K562 (cell line): ENCODE results near the gene SV2C. TPM values are rescaled to one million over a fixed set of nuclear protein-coding genes. Genes with fewer than 3 reads are reported as not detected.

Experiments used
- MYBL2 ChIP-seq, 2 experiments: fragments of 450-650 bp in 1 of 2; sonication (generic) in 1 of 2; formaldehyde crosslinking in 1 of 2; IDR thresholded peaks; 2 replicates each; pipeline versions ENCODE4 v1.6.1 to v1.8.1; 2017 to 2022; ENCODE audit warnings: borderline replicate concordance in 1 of 2, inconsistent platforms in 1 of 2, low read depth in 1 of 2, mild to moderate bottlenecking in 1 of 2, missing genetic modification reagents in 1 of 2, moderate library complexity in 1 of 2
- TCF3 ChIP-seq: sonication (generic); formaldehyde crosslinking; IDR thresholded peaks from 2 replicates; pipeline ENCODE4 v1.4.0; 2020; ENCODE audit warnings: mild to moderate bottlenecking, missing genetic modification reagents
- ZNF197 ChIP-seq: fragments of 200-800 bp; sonication (Bioruptor generic); IDR thresholded peaks from 2 replicates; pipeline ENCODE4 v1.6.1; 2016; ENCODE audit warnings: low read depth, missing genetic modification characterization, missing compliant biosample characterization
- ZNF717 ChIP-seq: fragments of 250-450 bp; sonication (Bioruptor Pico); IDR thresholded peaks from 2 replicates; pipeline ENCODE4 v1.5.0; 2021
- polyA plus RNA-seq, 8 experiments: library from polyadenylated mRNA; depleted of rRNA in 4 of 8; stranded (reverse) in 5 of 8; unstranded in 3 of 8; fragments of >200 nt; fragmentation: Nextera tagmentation in 2 of 8; fragmentation: Illumina TruSeq in 1 of 8; extraction: Ambion mirVana in 2 of 8; extraction: Trizol in 1 of 8; gene quantifications; 2 replicates each; pipeline versions ENCODE4 v1.2.1 to v1.2.3, GENCODE V29; 2011 to 2014; ENCODE audit warnings: inconsistent platforms in 1 of 8, missing spikeins in 1 of 8
- total RNA-seq, 7 experiments: library from RNA; depleted of rRNA in 6 of 7; stranded (reverse); fragments of >200 nt in 6 of 7; fragmentation: Illumina TruSeq in 2 of 7; extraction: Trizol in 2 of 7; gene quantifications; 2 replicates each; pipeline versions ENCODE4 v1.2.1 to v1.2.3, GENCODE V29; 2011 to 2021; ENCODE audit warnings: low replicate concordance in 1 of 7
- TF ChIP-seq, protein P1 (sequence below): fragments of 450-650 bp; IDR thresholded peaks from 2 replicates; pipeline ENCODE4 v1.6.1; 2016; ENCODE audit warnings: low read depth
- TF ChIP-seq, protein P2 (sequence below): fragments of 250-450 bp; sonication (Bioruptor Pico); IDR thresholded peaks from 2 replicates; pipeline ENCODE4 v1.9.0; 2021; ENCODE audit warnings: mild to moderate bottlenecking, inconsistent platforms

SV2C gene
- total and polyA plus RNA-seq, 9 of the 15 experiments (the other 6 are each of a cell fraction or from before 2014, with no cell fraction given), result 0.05 TPM; not detected in 8

DNA sequence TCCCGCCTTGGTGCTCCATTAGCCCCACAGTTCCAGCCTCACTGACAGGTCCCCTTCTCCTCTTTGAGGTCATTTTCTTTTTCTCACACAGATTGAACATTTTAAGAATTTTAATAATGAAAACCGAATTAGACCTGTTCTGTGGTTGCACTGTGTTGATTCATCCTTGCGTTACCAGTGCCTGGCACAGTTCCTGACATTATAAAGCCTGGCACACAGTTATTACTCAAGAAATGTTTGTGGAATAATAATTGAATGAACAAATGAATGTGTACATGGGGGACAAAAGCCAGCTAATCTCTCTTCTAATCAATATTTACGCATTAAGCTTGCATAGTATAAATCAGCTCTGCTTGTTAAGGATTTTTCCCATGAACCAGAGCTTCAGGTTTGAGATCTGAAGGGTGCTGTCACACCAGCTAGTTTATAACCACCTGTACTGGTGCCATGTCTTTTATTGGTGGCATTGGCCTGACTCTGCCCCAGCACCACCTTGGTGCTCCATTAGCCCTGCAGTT is 80.0 kb downstream of the SV2C start (continued):
- no peak for TF ChIP-seq MYBL2 (IDR thresholded peaks at IDR 0.05; ENCODE audit: low read depth)
- TF ChIP-seq MYBL2 (CRISPR knock-in tag; IDR thresholded peaks at IDR 0.05; ENCODE audit: borderline replicate concordance), result no peak
- no peak for TF ChIP-seq ZNF197 (CRISPR knock-in tag)
- no peak for TF ChIP-seq ZNF717 (CRISPR knock-in tag)
- TF ChIP-seq, protein P1, sequence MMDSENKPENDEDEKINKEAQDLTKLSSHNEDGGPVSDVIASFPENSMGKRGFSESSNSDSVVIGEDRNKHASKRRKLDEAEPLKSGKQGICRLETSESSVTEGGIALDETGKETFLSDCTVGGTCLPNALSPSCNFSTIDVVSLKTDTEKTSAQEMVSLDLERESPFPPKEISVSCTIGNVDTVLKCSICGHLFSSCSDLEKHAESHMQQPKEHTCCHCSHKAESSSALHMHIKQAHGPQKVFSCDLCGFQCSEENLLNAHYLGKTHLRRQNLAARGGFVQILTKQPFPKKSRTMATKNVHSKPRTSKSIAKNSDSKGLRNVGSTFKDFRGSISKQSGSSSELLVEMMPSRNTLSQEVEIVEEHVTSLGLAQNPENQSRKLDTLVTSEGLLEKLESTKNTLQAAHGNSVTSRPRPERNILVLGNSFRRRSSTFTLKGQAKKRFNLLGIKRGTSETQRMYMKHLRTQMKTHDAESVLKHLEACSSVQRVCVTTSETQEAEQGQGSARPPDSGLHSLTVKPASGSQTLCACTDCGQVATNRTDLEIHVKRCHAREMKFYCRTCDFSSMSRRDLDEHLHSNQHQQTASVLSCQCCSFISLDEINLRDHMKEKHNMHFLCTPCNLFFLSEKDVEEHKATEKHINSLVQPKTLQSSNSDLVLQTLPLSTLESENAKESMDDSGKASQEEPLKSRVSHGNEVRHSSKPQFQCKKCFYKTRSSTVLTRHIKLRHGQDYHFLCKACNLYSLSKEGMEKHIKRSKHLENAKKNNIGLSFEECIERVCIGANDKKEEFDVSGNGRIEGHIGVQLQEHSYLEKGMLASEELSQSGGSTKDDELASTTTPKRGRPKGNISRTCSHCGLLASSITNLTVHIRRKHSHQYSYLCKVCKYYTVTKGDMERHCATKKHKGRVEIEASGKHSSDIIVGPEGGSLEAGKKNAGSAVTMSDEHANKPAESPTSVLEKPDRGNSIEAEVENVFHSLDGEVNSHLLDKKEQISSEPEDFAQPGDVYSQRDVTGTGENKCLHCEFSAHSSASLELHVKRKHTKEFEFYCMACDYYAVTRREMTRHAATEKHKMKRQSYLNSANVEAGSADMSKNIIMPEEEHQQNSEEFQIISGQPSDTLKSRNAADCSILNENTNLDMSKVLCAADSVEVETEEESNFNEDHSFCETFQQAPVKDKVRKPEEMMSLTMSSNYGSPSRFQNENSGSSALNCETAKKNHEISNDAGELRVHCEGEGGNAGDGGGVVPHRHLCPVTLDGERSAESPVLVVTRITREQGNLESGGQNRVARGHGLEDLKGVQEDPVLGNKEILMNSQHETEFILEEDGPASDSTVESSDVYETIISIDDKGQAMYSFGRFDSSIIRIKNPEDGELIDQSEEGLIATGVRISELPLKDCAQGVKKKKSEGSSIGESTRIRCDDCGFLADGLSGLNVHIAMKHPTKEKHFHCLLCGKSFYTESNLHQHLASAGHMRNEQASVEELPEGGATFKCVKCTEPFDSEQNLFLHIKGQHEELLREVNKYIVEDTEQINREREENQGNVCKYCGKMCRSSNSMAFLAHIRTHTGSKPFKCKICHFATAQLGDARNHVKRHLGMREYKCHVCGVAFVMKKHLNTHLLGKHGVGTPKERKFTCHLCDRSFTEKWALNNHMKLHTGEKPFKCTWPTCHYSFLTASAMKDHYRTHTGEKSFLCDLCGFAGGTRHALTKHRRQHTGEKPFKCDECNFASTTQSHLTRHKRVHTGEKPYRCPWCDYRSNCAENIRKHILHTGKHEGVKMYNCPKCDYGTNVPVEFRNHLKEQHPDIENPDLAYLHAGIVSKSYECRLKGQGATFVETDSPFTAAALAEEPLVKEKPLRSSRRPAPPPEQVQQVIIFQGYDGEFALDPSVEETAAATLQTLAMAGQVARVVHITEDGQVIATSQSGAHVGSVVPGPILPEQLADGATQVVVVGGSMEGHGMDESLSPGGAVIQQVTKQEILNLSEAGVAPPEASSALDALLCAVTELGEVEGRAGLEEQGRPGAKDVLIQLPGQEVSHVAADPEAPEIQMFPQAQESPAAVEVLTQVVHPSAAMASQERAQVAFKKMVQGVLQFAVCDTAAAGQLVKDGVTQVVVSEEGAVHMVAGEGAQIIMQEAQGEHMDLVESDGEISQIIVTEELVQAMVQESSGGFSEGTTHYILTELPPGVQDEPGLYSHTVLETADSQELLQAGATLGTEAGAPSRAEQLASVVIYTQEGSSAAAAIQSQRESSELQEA, result no peak
- TF ChIP-seq TCF3 (CRISPR knock-in tag), result no peak
- TF ChIP-seq, protein P2, sequence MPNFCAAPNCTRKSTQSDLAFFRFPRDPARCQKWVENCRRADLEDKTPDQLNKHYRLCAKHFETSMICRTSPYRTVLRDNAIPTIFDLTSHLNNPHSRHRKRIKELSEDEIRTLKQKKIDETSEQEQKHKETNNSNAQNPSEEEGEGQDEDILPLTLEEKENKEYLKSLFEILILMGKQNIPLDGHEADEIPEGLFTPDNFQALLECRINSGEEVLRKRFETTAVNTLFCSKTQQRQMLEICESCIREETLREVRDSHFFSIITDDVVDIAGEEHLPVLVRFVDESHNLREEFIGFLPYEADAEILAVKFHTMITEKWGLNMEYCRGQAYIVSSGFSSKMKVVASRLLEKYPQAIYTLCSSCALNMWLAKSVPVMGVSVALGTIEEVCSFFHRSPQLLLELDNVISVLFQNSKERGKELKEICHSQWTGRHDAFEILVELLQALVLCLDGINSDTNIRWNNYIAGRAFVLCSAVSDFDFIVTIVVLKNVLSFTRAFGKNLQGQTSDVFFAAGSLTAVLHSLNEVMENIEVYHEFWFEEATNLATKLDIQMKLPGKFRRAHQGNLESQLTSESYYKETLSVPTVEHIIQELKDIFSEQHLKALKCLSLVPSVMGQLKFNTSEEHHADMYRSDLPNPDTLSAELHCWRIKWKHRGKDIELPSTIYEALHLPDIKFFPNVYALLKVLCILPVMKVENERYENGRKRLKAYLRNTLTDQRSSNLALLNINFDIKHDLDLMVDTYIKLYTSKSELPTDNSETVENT (CRISPR knock-in tag), result no peak
- TF ChIP-seq, all 486 proteins: peak for 0
